Embryonic facial prominence (tissue), 1 donor: ENCODE data around the gene SLC26A5.
"Not testable (repeated sequence)": the region's sequence is repeated elsewhere in the genome, so short reads cannot be mapped to it uniquely, and the experiment has no call there.

ENCODE experiments used
- DNase-seq: peaks from one replicate; pipeline ENCODE4 v3.0.0-alpha.2; 2016; ENCODE audit errors: extremely low spot score

The SLC26A5 gene, protein sequence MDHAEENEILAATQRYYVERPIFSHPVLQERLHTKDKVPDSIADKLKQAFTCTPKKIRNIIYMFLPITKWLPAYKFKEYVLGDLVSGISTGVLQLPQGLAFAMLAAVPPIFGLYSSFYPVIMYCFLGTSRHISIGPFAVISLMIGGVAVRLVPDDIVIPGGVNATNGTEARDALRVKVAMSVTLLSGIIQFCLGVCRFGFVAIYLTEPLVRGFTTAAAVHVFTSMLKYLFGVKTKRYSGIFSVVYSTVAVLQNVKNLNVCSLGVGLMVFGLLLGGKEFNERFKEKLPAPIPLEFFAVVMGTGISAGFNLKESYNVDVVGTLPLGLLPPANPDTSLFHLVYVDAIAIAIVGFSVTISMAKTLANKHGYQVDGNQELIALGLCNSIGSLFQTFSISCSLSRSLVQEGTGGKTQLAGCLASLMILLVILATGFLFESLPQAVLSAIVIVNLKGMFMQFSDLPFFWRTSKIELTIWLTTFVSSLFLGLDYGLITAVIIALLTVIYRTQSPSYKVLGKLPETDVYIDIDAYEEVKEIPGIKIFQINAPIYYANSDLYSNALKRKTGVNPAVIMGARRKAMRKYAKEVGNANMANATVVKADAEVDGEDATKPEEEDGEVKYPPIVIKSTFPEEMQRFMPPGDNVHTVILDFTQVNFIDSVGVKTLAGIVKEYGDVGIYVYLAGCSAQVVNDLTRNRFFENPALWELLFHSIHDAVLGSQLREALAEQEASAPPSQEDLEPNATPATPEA

DNA sequence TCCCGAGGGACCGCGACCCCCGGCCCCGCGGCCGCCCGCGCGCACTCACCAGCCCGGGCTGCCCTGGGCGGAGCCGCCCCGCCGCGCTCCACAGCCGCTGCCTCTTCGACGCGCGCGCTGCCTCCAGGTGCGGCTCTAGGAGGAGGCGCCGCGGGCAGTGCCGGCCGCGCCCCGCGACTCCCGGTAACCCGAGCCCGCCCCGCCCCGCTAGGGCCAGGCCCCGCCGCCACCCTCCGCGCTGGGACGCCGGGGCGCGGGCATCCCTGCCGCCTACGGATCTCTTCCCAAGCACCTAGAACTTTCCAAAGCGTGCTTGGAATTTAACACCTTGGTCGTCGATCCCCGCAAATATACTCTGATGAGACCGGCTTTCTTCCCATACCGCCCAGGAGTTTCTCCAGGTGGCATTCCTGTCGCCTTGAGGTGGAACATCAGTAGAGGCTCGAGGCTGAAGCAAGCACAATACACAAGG, at the start of gene SLC26A5:
TSS of gene SLC26A5 (minus strand) at position 159 of the 472 bp plus-strand sequence. CDS start 24,693 bp downstream, outside the sequence.
- DNase-seq, result no peak

DNA sequence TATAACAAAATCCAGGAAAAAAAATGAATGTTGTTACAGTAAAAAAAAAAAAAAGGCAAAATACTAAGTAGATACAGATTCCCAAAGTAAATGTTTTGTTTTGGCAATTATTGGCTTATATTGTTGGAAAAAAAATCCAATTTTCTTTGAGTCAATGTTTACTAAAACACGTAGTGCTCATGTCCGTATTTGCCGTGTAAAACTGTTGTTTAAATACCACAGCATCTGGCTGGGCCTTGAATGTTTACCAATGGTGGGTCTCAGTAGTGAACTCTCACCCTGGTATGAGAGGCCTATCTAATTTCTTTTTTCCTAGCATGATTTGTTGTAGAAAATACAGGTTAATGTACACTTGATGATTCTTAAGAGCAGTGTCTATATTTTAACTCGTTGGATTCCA, 41.4 kb upstream of the SLC26A5 start:
- no peak for DNase-seq

DNA sequence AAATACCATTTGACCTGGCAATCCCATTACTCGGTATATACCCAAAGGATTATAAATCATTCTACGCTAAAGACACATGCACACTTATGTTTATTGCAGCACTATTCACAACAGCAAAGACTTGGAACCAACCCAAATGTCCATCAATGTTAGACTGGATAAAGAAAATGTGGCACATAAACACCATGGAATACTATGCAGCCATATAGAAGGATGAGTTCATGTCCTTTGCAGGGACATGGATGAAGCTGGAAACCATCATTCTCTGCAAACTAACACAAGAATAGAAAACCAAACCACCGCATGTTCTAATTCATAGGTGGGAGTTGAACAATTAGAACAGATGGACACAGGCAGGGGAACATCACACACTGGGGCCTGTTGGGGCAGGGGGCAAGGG, 40.9 kb upstream of the SLC26A5 start:
- not testable (repeated sequence) for DNase-seq

DNA sequence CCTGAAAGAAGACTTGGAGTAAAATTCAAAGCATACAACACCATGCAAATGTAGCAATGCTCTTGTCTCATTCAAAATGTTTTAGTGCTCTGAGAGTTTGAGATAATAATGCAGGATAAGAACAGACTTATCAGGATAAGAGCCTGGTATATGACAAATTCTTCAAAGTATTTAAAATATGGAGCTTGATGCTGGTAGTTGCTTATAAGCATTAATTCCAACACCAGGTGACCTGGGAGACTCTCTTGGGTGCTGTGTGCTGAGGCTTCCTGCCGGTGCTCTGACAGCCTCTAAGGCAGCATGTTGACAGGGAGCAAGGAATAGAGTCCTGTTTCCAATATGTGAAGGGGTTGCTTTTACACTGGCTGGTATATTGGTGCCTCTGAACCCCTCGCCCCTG, 34.8 kb upstream of the SLC26A5 start:
- no peak for DNase-seq

DNA sequence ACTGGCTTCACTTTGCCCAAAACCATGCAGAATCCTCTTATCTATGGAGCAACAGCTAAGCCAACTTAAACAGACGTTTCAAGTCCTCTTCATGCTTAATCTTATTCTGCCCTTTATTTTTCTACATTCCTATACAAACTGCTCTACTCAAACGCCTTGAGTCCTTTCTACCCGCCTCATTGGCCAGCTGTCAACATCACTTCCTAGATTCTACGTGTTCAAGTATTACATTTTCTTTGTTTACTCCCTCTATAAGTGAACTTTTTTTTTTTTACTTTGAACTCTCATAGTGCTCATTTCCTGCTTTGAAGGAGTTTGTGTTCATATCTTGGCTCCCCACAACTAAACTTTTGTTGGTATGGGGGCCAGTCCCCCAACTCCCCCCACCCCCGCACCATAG, 28.9 kb upstream of the SLC26A5 start:
- DNase-seq, result no peak

DNA sequence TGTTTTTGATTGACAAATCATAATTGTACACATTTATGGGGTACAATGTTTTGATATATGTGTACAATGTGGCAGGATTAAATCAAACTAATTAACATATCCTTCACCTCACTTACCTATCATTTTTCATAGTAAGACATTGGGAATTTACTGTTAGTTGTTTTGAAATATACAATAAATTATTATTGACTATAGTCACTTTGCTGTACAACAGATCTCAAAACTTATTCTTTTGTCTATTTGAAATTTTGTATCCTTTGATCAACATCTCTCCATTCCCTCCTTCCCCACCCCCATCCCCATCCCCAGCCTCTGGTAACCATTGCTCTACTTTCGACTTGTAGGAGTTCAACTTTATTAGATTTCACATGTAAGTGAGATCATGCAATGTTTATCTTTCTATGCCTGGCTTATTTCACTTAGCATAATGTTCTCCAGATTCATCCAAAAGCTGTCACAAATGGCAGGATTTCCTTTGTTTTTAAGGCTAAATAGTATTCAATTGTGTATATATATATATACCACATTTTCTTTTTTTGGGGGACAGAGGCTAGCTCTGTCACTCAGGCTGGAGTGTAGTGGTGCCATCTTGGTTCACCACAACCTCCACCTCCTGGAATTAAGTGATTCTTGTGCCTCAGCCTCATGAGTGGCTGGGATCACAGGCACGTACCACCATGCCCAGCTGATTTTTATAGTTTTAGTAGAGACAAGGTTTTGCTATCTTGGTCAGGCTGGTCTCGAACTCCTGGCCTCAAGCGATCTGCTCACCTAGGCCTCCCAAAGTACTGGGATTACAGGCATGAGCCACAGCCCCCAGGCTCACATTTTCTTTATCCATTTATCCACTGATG, 23.3 kb upstream of the SLC26A5 start:
- DNase-seq, result no peak

DNA sequence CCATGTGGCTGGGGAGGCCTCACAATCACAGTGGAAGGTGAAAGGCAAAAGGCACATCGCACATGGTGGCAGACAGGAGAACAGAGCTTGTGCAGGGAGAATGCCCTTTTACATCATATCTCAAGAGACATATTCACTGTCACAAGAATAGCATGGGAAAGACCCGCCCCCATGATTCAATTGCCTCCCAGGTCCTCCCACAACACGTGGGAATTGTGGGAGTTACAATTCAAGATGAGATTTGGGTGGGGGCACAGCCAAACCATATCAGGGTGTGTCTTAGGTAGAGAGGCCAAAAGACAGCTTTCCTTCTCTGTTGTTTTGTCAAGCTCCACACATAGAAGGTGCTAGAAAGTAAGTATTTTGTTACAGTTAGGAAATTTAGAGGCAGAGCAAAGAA, 20.8 kb upstream of the SLC26A5 start:
- no peak for DNase-seq

DNA sequence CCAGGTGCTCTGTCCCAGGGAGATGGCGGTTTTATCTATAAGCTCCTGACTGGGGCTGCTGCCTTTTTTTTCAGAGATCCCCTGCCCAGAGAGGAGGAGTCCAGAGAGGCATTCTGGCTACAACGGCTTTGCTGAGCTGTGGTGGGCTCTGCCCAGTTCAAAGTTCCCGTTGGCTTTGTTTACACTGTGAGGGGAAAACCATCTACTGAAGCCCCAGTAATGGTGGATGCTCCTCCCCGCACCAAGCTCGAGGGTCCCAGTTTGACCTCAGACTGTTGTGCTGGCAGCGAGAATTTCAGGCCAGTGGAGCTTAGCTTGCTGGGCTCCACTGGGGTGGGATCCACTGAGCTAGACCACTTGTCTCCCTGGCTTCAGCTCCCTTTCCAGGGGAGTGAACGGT, 16.4 kb upstream of the SLC26A5 start:
- DNase-seq, result no peak

DNA sequence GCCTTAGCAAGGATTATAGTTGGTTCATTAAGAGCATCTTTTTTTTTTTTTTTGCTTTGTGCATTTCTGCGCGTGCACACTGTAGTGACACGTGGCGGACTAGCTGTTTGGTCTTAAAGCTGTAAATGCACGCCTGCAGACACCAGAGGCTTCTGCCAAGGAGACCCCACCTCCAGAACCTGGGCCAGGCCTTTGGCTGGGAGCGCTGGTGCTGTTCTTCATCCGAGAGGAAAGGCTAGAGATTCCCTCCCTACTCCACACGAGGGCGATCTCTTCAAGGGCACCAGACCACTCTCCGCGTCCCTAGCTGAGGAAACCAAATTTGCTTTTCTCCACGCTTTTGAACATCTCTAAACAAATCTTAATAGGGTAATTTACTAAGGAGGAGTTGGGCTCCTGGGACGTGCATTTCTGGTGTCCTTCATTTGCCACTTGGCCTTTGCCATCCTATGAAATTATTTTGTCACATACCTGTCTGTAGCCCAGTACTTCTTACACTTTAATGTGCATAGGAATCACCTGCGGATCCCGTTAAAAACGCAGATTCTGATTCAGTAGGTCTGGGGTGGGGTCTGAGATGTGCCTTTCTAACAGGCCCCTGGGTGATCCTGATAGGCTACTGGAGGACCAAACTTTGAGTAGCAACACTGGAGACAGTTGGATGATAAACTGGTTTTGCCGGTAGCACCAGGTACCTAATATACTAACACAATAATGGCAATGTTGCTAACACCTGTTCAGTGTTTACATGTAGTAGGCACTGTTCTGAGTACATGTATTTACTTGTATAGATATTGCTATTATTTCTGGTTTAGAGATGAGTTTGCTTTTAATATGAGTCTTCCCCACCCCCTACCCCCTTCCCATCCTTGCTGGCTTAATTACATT, 1.3 kb upstream of the SLC26A5 start:
- DNase-seq, result no peak

DNA sequence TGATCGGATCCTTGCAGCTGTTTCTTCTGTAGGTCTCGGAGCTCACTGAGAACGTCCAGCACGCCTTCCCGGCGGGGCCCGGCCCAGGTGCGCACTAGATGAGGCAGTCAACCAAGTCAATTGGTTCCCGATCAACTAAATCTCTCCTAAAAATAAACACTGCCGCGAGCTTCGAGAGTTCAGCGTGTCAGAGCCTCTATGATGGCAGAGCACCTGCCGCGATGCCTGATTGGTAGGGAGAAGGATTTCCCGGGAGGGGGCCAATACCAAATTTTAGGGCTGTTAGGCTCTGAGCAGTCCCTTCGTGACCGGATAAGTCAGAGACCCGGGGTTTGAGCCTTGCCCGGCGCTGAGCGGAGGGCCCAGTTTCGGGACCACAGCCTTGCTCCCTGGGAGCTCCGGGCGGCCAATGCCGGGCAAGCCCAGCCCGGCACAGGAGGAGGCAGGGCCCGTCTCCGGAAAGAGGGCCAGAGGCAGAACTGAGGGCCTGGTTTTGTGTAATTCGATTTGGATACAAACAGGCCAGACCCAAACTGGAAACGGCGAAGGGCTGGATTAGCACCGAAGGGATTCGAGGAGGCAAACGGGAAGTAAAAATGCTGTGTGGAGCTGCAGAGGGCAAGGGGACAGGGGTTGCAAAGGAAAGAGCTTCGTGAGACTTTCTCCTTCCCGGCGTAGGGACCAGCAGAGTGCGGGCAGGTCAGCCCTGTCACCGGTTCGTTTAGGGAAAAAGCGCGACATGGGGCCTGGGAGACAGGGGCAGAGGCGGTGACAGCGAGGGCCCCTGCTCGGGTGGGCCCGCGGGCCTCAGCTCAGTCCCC, 569 bp downstream of the SLC26A5 start:
- DNase-seq, result no peak

DNA sequence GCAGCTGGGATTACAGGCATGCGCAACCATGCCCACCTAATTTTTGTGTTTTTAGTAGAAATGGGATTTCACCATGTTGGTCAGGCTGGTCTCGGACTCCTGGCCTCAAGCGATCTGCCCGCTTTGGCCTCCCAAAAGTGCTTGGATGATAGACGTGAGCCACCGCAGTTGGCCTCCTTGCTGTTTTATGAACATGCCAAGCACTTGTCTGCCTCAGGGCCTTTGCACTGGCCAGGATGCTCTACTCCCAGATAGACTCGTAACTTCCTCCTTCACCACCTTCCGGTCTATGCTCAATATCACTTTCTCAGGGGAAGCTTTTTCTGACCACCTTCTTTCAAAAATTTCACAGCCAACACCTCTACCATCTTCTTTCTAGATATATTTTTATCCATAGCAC, 6.3 kb downstream of the SLC26A5 start:
- no peak for DNase-seq

DNA sequence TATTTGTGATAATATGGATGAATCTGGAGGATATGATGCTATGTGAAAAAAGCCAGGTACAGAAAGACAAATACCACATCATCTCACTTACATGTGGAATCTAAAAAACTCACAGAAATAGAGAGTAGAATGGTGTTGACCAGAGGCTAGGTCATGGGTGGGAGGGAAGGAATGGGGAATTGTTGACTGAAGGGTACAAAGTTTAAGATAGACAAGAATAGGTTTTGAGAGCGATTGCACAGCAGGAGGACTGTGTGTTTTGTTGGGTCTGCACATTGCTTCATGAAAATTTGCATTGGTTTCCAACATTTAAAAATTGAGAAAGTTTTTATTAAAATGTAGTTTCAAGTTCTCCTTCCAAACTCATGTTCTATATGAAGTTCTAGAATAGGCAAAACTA, 8.4 kb downstream of the SLC26A5 start:
- DNase-seq, result no peak

DNA sequence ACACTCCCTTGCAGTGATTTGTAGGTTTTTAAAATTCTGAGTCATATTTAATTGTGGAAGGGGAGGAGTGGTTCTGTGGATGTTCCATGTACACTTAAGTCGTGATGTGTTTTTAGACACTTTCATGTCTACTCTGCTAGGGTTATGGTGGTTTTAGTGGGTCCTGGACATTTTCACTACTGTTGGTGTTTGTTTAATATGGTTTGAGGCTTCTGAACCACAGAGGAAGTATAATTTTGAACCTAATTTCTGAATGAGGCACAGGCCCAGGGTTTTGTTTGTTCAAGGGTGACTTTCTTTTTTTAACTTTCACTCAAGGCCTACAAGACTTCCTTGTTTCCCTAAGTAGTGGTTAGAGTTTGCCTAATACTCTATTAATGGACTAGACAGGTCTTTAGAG, 13.3 kb downstream of the SLC26A5 start:
- DNase-seq, result no peak

DNA sequence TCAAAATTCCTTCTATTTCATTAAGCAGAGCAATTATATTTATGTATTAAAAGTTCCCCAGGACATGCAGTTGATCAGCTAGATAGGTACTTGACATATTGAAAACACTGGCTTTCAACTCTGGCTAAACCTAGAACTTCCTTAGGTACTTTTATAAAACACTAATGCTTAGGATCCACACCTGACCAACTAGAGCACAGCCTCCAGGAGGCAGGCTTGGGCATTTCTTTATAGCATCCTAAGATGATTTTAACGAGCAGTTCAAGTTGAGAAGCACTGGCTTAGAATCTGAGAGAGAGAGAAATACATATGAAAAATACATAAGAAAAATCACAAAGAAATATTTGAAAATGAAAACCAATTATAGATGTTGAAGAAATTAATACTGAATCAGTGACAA, 20.8 kb downstream of the SLC26A5 start:
- DNase-seq, result no peak

DNA sequence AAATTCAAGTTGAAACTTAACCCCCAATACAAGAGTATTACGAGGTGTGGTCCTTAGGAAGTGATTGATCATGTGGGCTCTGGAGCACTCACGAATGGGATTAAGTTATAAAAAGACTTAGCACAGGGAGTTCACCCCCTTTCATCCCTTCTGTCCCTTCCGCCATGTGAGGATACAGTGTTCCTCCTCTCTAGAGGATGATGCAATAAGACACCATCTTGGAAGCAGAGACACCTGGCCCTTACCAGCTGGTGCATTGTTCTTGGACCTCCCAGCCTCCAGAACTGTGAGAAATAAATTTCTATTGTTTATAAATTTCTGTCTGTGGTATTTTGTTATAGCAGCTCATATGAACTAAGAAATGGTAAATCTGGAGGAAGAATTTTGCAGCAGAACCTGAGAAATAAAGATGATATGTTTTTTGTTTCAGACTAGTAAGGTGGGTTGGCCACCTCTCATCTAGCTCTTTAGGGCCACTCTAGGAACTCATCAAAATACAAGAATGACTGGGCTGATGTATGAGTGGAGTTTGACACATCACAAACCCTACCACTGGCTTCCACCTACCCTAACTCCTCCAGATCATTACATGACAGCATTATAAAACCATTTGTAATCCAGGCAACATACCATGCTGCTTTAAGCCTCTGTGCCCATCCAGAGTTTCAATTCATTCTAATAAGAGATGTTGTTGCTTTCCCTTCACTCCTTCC, 22.4 kb downstream of the SLC26A5 start:
- DNase-seq, result no peak

DNA sequence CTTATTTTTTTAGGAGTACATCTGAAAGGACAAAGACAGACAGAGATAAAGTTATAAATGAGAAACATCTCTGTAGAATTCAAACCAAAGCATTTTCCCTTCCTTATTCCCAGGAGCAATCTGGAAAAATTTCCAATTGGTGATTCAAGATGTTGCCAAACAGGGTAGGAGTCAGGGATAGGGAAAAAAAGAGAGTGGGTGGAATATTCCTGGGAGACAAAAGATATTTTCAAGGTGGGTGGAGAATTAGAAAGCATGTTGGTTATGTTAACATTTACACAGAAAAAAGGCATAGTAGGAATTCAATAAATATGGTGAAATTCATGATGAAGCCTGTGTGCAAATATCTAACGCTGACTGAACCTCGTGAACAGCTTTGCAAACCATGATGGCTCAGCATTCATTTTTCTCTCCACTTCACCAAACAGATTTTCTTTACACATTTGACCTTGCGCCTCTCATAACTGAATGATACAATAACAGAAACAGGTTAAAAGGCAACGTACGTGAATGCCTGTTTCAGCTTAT, 25.1 kb downstream of the SLC26A5 start:
- DNase-seq, result no peak

DNA sequence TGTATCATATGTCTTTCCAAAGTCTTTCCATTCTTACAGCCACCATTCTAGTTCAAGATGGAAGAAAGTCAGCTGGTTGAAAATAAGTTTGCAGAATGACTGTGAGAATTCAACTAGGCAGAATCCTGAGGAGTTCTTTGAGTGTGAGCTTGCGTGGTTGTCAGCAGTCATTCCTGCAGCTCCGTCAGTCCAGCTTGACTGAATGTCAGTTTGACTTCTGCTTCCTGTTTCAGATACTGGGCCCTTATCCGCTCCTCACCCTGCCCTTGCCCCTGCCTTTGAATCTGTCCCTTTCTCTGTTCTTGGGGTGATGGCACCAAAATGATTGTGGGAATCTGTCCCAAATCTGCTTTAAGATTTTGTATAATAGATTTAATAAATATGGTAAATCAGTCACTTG, 27.8 kb downstream of the SLC26A5 start:
- DNase-seq, result no peak

DNA sequence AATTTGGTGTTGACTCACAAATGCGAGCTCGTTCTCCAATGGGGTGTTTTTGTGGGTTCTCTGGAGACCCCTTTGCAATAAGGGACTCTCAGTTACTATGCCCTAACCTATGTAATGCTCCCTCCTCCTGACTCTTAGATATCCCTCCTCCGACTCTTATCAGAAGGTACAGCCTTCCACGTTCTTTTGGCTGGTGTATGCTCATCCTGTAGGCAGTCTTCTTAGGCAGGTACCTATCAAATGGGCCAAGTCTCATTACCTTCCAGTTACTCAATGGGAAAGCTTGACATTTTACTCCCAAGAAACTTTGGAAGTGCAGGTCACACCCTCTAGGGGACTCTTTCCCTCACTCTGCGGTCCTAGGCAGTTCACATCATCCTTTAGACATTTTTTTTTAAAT, 32.6 kb downstream of the SLC26A5 start:
- no peak for DNase-seq

DNA sequence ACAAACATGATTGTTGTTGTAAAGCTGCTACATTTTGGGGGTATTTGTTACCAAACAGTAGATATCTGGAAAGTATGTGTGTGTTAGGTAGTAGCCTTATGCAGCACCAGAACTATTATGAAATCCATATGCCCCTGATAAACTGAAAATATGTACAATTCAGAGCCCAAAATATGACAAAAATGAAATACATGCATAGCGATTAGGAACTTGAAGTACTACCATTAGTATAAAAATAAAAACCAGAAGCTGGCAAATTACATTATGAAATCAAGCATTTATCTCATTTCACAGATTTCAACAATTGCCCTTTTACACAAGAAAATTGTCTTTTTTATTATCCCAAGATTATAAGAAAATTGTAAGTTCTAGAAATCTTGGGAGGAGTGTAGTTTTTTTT, 33.9 kb downstream of the SLC26A5 start:
- no peak for DNase-seq
